Effector memory CD8-positive, alpha-beta T cell (primary cell): ENCODE data around the gene SLA2.
"Not testable (repeated sequence)": the region's sequence is repeated elsewhere in the genome, so short reads cannot be mapped to it uniquely, and the experiment has no call there.

ENCODE experiments used
- ATAC-seq: fragments of 150-1000 bp; cut with Tn5 transposase; replicated peaks from 2 replicates; pipeline ENCODE4 v1.10.0; 2021; ENCODE audit warnings: mild to moderate bottlenecking, moderate library complexity
- DNase-seq, 3 experiments: peaks; one replicate each; pipeline ENCODE4 v3.0.0; 2021
- H3K27ac Mint-ChIP-seq, 2 donors: one replicate each; pipeline ENCODE4 v1.8.0; 2022; ENCODE audit warnings: mild to moderate bottlenecking in 2 of 2, mixed read lengths in 2 of 2, moderate library complexity in 2 of 2
- H3K27me3 Mint-ChIP-seq, 2 donors: one replicate each; pipeline ENCODE4 v1.8.0; 2022; ENCODE audit warnings: mixed read lengths in 2 of 2
- H3K36me3 Mint-ChIP-seq: one replicate; pipeline ENCODE4 v1.8.0; 2022; ENCODE audit warnings: mild to moderate bottlenecking, moderate library complexity, mixed read lengths; ENCODE audit not compliant: insufficient read depth
- H3K4me1 Mint-ChIP-seq, 2 donors: one replicate each; pipeline ENCODE4 v1.8.0; 2022; ENCODE audit warnings: low read depth in 2 of 2, mixed read lengths in 2 of 2
- H3K4me3 Mint-ChIP-seq, 2 donors: one replicate each; pipeline ENCODE4 v1.8.0; 2022; ENCODE audit warnings: mild to moderate bottlenecking in 2 of 2, mixed read lengths in 2 of 2, moderate library complexity in 2 of 2
- H3K9me3 Mint-ChIP-seq, 2 donors: one replicate each; pipeline ENCODE4 v1.8.0; 2022; ENCODE audit warnings: mixed read lengths in 2 of 2
- total RNA-seq, 9 experiments: gene quantifications; one replicate each; lab custom pipeline; 2026; lab: John Stamatoyannopoulos, UW

Gene SLA2
- total RNA-seq, result 73.9 to 148 (median 83.4) reads per million in 9 experiments

GRCh38 chr20:36645998-36646397 is at the start of gene SLA2:
Gene SLA2 (minus strand): TSS chr20:36646196. CDS start chr20:36641335, 4,861 bp downstream.
- peak; percentile 76 for ATAC-seq
- H3K9me3 Mint-ChIP-seq, result no peaks in the 10 kb centered on the region
- H3K4me3 Mint-ChIP-seq, result peak within 1 kb of the TSS; percentile 96 to 99
- peak; percentile 66 to 70 (median 67) for DNase-seq
- H3K27ac Mint-ChIP-seq, result peak within 1 kb of the TSS; percentile 98 to 99
- H3K27me3 Mint-ChIP-seq, result no peaks in the 10 kb centered on the region
- H3K4me1 Mint-ChIP-seq, result peaks cover 50 to 52% of the 10 kb centered on the region in 2 donors
- H3K36me3 Mint-ChIP-seq, result peaks cover 46% of the 10 kb centered on the region

GRCh38 chr20:36695467-36695866 is 49.5 kb upstream of the SLA2 start:
- not testable (repeated sequence) for H3K27ac Mint-ChIP-seq, DNase-seq, ATAC-seq, H3K4me3 Mint-ChIP-seq, H3K36me3 Mint-ChIP-seq, H3K9me3 Mint-ChIP-seq, H3K27me3 Mint-ChIP-seq, H3K4me1 Mint-ChIP-seq

GRCh38 chr20:36688630-36689029 is 42.6 kb upstream of the SLA2 start:
- DNase-seq (no peak), ATAC-seq (no peak)
- H3K36me3 Mint-ChIP-seq, result peaks cover 7% of the 10 kb centered on the region
- H3K9me3 Mint-ChIP-seq, result no peaks in the 10 kb centered on the region
- H3K4me1 Mint-ChIP-seq, result no peaks in the 10 kb centered on the region
- no peak overlapping the region for H3K4me3 Mint-ChIP-seq
- H3K27me3 Mint-ChIP-seq, result no peaks in the 10 kb centered on the region
- H3K27ac Mint-ChIP-seq, result peak overlapping the region in 1 of 2 donors; percentile 22

- Mint-ChIP-seq H3K9me3 (no peaks in the 10 kb centered on the region), H3K36me3 (peaks cover 7% of the 10 kb centered on the region), H3K27me3 (no peaks in the 10 kb centered on the region), H3K27ac (peak overlapping the region in 1 of 2 donors; percentile 11), H3K4me1 (no peaks in the 10 kb centered on the region), H3K4me3 (no peak overlapping the region)
- DNase-seq, result no peak
- ATAC-seq, result no peak
These were observed 41.9 kb upstream of the SLA2 start for GRCh38 chr20:36687850-36688249.

GRCh38 chr20:36686944-36687343 is 40.9 kb upstream of the SLA2 start:
- H3K4me1 Mint-ChIP-seq, result no peaks in the 10 kb centered on the region
- H3K4me3 Mint-ChIP-seq, result no peak overlapping the region
- peak overlapping the region; percentile 11 to 84 for H3K27ac Mint-ChIP-seq
- DNase-seq (no peak), ATAC-seq (no peak)
- H3K9me3 Mint-ChIP-seq, result no peaks in the 10 kb centered on the region
- peaks cover 11% of the 10 kb centered on the region for H3K36me3 Mint-ChIP-seq
- H3K27me3 Mint-ChIP-seq, result no peaks in the 10 kb centered on the region

- H3K27ac Mint-ChIP-seq, result peak overlapping the region in 1 of 2 donors; percentile 84
- no peak for ATAC-seq
- no peaks in the 10 kb centered on the region for H3K27me3 Mint-ChIP-seq
- H3K36me3 Mint-ChIP-seq, result peaks cover 14% of the 10 kb centered on the region
- H3K9me3 Mint-ChIP-seq, result no peaks in the 10 kb centered on the region
- no peaks in the 10 kb centered on the region for H3K4me1 Mint-ChIP-seq
- H3K4me3 Mint-ChIP-seq, result no peak overlapping the region
- no peak for DNase-seq
These were observed 40.5 kb upstream of the SLA2 start for GRCh38 chr20:36686504-36686903.

- Mint-ChIP-seq H3K9me3 (no peaks in the 10 kb centered on the region), H3K36me3 (peaks cover 22% of the 10 kb centered on the region), H3K27me3 (no peaks in the 10 kb centered on the region), H3K27ac (no peak overlapping the region), H3K4me3 (no peak overlapping the region), H3K4me1 (no peaks in the 10 kb centered on the region)
- DNase-seq (no peak), ATAC-seq (no peak)
These were observed 38.8 kb upstream of the SLA2 start for GRCh38 chr20:36684747-36685146.

- no peak overlapping the region for H3K27ac Mint-ChIP-seq
- H3K27me3 Mint-ChIP-seq, result no peaks in the 10 kb centered on the region
- ATAC-seq, result no peak
- H3K4me3 Mint-ChIP-seq, result no peak overlapping the region
- peaks cover 35% of the 10 kb centered on the region for H3K36me3 Mint-ChIP-seq
- no peaks in the 10 kb centered on the region for H3K9me3 Mint-ChIP-seq
- DNase-seq, result no peak
- no peaks in the 10 kb centered on the region for H3K4me1 Mint-ChIP-seq
These were observed 36.3 kb upstream of the SLA2 start for GRCh38 chr20:36682311-36682710.

- H3K9me3 Mint-ChIP-seq, result no peaks in the 10 kb centered on the region
- DNase-seq, result no peak
- no peaks in the 10 kb centered on the region for H3K4me1 Mint-ChIP-seq
- ATAC-seq, result no peak
- H3K27me3 Mint-ChIP-seq, result no peaks in the 10 kb centered on the region
- H3K36me3 Mint-ChIP-seq, result peaks cover 28% of the 10 kb centered on the region
- no peak overlapping the region for H3K27ac Mint-ChIP-seq
- H3K4me3 Mint-ChIP-seq, result no peak overlapping the region
These were observed 31.4 kb upstream of the SLA2 start for GRCh38 chr20:36677422-36677771.

- Mint-ChIP-seq H3K36me3 (peaks cover 23% of the 10 kb centered on the region), H3K9me3 (no peaks in the 10 kb centered on the region), H3K27me3 (no peaks in the 10 kb centered on the region), H3K27ac (no peak overlapping the region), H3K4me1 (no peaks in the 10 kb centered on the region), H3K4me3 (no peak overlapping the region)
- no peak for DNase-seq
- no peak for ATAC-seq
These were observed 30.9 kb upstream of the SLA2 start for GRCh38 chr20:36676701-36677421.

GRCh38 chr20:36675545-36675944 is 29.5 kb upstream of the SLA2 start:
- H3K4me3 Mint-ChIP-seq, H3K4me1 Mint-ChIP-seq, ATAC-seq, H3K27me3 Mint-ChIP-seq, DNase-seq, H3K27ac Mint-ChIP-seq, H3K9me3 Mint-ChIP-seq: not testable (repeated sequence)
- H3K36me3 Mint-ChIP-seq, result peaks cover 21% of the 10 kb centered on the region

GRCh38 chr20:36672991-36673390 is 27.0 kb upstream of the SLA2 start:
- Mint-ChIP-seq H3K27ac (no peak overlapping the region), H3K27me3 (no peaks in the 10 kb centered on the region), H3K36me3 (no peaks in the 10 kb centered on the region), H3K4me1 (no peaks in the 10 kb centered on the region), H3K9me3 (no peaks in the 10 kb centered on the region), H3K4me3 (no peak overlapping the region)
- no peak for ATAC-seq
- DNase-seq, result no peak

- H3K9me3 Mint-ChIP-seq, result no peaks in the 10 kb centered on the region
- ATAC-seq (no peak), DNase-seq (no peak)
- H3K27me3 Mint-ChIP-seq, result no peaks in the 10 kb centered on the region
- H3K4me3 Mint-ChIP-seq, result no peak overlapping the region
- H3K4me1 Mint-ChIP-seq, result no peaks in the 10 kb centered on the region
- H3K27ac Mint-ChIP-seq, result no peak overlapping the region
- no peaks in the 10 kb centered on the region for H3K36me3 Mint-ChIP-seq
These were observed 24.8 kb upstream of the SLA2 start for GRCh38 chr20:36670665-36671357.

- Mint-ChIP-seq H3K36me3 (peaks cover 11% of the 10 kb centered on the region), H3K4me3 (no peak overlapping the region), H3K27me3 (no peaks in the 10 kb centered on the region), H3K4me1 (no peaks in the 10 kb centered on the region), H3K27ac (no peak overlapping the region), H3K9me3 (no peaks in the 10 kb centered on the region)
- ATAC-seq (no peak), DNase-seq (no peak)
These were observed 20.3 kb upstream of the SLA2 start for GRCh38 chr20:36666181-36666740.
